Measurements from ENCODE around the gene PLA2R1. TPM values are rescaled to one million over a fixed set of nuclear protein-coding genes. Genes with fewer than 3 reads are reported as not detected.

The PLA2R1 gene
- total and polyA plus RNA-seq, 2 of the 4 experiments (the other 2 are of a cell fraction): 0.43 to 0.54 TPM

DNA sequence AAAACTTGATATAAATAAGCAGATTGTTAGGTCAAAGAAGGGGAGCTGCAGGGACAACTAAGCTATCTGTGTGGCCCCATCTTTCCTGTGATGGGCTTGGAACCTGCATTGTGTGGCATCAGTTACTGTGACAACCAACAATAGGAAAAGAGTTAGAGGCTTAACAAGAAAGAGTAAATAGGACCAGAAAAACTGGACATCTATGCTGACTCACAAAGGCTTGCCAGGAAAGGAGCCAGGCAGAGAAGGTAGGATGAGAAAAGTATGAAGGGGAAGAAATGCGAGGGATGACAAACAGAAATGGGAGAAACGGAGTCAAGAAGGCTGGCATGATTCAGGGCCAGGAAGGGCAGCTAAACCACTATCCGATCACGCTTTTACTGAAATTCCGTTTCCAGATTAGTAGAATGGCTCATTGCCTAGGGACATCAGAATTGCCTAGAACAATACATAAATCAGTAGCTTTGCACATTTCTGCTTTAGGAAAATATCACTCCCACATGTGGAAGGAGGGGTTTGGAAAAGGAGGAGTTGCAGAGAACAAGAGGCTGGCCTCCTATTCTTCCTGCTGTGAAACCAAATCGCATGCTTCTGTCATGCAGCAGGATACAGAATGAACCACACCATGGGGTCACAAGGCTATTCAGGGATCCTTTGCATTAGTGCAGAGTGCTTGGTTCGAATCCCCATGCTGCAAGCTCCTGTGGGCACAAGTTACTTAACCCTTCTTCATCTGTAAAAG lies 7.3 kb downstream of the PLA2R1 start:
- Histone ChIP-seq H2BK20ac (ENCODE audit: low read depth, low read length) (no peak overlapping the region), H2AFZ (replicated peaks; ENCODE audit: low read length, poor library complexity) (no peak overlapping the region), H3K4ac (ENCODE audit: low read depth, low read length) (no peak overlapping the region), H3K4me2 (ENCODE audit: low read depth, low read length) (no peak overlapping the region), H3K79me1 (ENCODE audit: low read depth in 1 of 2, low read length in 2 of 2) (no peaks in the 10 kb centered on the region), H4K8ac (ENCODE audit: low read depth in 2 of 2, low read length in 2 of 2) (no peak overlapping the region), H3K18ac (ENCODE audit: low read depth, low read length) (no peak overlapping the region), H3K27me3 (ENCODE audit: control insufficient read depth, insufficient read depth, low read length) (peaks cover 14% of the 10 kb centered on the region), H2AK9ac (replicated peaks; ENCODE audit: low read depth, low read length, poor library complexity) (no peak overlapping the region), H3K4me1 (ENCODE audit: control insufficient read depth, insufficient read depth, low read length) (no peaks in the 10 kb centered on the region), H3K23ac (ENCODE audit: low read depth, low read length) (no peak overlapping the region), H2AK5ac (ENCODE audit: low read depth, low read length) (no peak overlapping the region), H3K56ac (ENCODE audit: extremely low read depth, insufficient read depth, low read length) (no peak overlapping the region), H2BK120ac (ENCODE audit: low read depth, low read length) (no peak overlapping the region), H3K4me3 (ENCODE audit: insufficient read depth, low read depth, low read length) (no peak overlapping the region), H3K9me1 (ENCODE audit: insufficient read depth, low read length) (no peaks in the 10 kb centered on the region), H2BK5ac (ENCODE audit: low read depth, low read length, poor library complexity, severe bottlenecking) (no peak overlapping the region), H3K14ac (replicated peaks; ENCODE audit: low read depth, low read length) (no peak overlapping the region), H3K9me3 (ENCODE audit: control insufficient read depth, insufficient read depth, low read length) (no peaks in the 10 kb centered on the region), H3K36me3 (ENCODE audit: control insufficient read depth, insufficient read depth, low read length) (no peaks in the 10 kb centered on the region), H4K20me1 (ENCODE audit: insufficient read depth, low read length) (no peaks in the 10 kb centered on the region), H2BK15ac (ENCODE audit: low read depth, low read length) (no peak overlapping the region), H3K9ac (ENCODE audit: low read depth, low read length) (no peak overlapping the region), H3K27ac (ENCODE audit: insufficient read depth, low read length) (no peak overlapping the region), H4K5ac (ENCODE audit: low read depth, low read length) (no peak overlapping the region), H4K91ac (ENCODE audit: insufficient read depth, low read depth, low read length) (no peak overlapping the region)
- CTCF ChIA-PET: no interaction called here
- dilution Hi-C loops (cut with HindIII; ENCODE audit: low sequenced_read_pairs, unreplicated experiment): no loop called here
- DNase-seq (no peak), ATAC-seq (ENCODE audit: low read depth) (no peak)
- POLR2A ChIA-PET (ENCODE audit: unreplicated experiment): no interaction called here
- in situ Hi-C loops (cut with MboI; ENCODE audit: low sequenced_read_pairs): no loop called here
- TF ChIP-seq USF2 (IDR thresholded peaks at IDR 0.05; ENCODE audit: low read depth, low read length) (no peak), MXI1 (IDR thresholded peaks at IDR 0.05; ENCODE audit: borderline replicate concordance, low read depth, low read length) (no peak), NFE2L2 (IDR thresholded peaks at IDR 0.05; ENCODE audit: low read depth, low read length) (no peak)
- intact Hi-C loops (cut with micrococcal nuclease): no loop called here
- WGBS, 2 experiments (ENCODE audit: extremely low coverage in 2 of 2, insufficient read length in 1 of 2): no CpG with 5 or more reads among the region's 7 CpGs
- no TSS peak for BruUV-seq (replicated peaks)
